NCI-H524 treated with DMSO at 0.1 percent for 48 hours (cell line): ENCODE data around the gene APLP2.
"Not testable (repeated sequence)": the region's sequence is repeated elsewhere in the genome, so short reads cannot be mapped to it uniquely, and the experiment has no call there.

ENCODE experiments used
- DNase-seq: peaks from one replicate; lab custom pipeline; 2025; lab: John Stamatoyannopoulos, UW

The APLP2 gene

DNA sequence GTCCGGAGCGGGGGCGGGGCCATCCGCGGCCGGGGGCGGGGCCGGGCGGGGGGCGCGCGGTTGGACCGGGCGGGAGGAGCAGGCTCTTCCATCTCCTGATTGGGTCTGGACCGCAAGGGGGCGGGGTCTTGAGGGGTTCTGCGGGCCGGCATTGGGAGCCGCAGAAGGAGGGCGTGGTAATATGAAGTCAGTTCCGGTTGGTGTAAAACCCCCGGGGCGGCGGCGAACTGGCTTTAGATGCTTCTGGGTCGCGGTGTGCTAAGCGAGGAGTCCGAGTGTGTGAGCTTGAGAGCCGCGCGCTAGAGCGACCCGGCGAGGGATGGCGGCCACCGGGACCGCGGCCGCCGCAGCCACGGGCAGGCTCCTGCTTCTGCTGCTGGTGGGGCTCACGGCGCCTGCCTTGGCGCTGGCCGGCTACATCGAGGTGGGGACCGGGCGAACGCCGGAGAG, at the start of gene APLP2:
APLP2 (plus strand) TSS at position 236 of the 450 bp plus-strand sequence; CDS start at position 320, 84 bp downstream.
- DNase-seq: peak; percentile 83

DNA sequence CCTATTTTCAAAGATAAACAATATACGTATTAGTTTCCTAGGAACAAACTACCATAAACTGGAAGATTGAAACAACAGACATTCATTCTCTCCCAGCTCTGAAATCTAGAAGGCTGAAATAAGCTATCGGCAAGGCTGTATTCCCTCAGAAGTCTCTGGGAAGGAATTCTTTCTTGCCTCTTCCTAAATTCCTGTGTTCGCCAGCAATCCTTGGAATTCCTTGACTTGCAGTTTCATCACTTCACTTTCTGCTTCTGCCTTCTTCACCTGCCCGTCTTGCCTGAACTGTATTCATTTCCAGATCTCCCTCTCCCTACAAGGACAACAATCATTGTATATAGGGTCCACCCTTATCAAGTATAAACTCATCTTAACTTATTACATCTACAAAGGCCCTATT, 49.4 kb upstream of the APLP2 start:
- DNase-seq: no peak

DNA sequence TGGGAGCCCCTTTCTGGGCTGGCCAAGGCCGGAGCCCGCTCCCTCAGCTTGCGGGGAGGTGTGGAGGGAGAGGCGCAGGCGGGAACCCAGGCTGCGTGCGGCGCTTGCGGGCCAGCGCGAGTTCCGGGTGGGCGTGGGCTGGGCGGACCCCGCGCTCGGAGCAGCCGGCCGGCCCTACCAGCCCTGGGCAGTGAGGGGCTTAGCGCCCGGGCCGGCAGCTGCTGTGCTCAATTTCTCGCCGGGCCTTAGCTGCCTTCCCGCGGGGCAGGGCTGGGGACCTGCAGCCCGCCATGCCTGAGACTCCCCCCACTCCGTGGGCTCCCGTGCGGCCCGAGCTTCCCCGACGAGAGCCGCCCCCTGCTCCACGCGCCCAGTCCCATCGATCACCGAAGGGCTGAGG, 48.1 kb upstream of the APLP2 start:
- DNase-seq: not testable (repeated sequence)

- no peak for DNase-seq
These were observed 46.9 kb upstream of the APLP2 start for GRCh38 chr11:130022799-130023198.

DNA sequence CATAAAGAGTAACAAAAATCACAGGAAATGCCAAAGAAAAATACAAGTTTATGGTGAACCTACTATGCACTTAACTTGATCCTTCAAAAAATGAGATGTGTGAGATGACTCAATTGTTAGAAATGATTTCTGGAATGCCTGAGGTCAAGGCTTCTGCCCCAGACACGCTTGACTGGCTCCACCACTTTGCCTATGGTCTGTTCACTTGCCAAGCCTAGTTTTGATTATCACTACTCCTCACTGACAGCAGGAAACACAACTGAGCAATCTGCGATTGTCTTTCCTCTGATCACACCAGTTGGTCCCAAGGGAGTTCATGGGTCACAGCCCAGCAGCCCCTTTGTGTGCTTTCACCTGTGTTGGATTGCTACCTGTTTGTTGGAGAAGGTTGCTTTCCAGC, 46.5 kb upstream of the APLP2 start:
- no peak for DNase-seq

- no peak for DNase-seq
These were observed 45.3 kb upstream of the APLP2 start for GRCh38 chr11:130024361-130024760.

DNA sequence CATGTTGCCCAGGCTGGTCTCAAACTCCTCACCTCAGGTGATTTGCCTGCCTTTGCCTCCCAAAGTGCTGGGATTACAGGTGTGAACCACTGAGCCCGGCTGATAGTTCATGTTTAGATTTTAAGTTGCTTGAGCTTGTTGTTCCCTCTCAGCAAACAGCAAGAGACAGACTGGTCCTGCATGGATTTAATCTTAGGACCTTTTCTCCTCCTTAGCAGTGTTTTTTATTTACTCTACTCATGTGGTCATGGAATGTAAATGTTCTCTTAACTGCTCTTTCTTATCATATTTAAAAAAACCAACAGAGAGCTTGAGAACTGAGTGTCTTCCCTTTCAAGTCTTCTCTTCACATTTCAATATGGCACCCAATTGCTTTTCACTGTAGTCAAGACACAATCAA, 44.3 kb upstream of the APLP2 start:
- no peak for DNase-seq

DNA sequence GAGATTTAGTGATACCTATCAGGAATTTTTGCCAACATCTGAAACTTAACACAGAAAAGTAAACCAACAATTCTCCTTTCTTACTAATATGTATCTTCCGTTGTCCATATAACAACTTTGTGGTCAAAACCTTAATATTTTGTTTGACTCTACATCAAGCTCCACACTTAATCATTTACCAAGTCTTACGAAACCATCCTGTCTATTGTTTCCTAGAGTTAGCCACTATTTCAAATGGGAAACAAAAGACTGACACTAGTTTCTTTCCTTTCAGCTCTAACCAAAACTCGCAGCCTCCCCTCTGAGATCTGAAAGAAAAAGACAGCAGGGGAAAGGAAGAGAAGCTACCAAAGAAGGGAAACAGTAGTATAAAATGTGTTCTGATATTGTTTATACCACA, 40.6 kb upstream of the APLP2 start:
- no peak for DNase-seq

DNA sequence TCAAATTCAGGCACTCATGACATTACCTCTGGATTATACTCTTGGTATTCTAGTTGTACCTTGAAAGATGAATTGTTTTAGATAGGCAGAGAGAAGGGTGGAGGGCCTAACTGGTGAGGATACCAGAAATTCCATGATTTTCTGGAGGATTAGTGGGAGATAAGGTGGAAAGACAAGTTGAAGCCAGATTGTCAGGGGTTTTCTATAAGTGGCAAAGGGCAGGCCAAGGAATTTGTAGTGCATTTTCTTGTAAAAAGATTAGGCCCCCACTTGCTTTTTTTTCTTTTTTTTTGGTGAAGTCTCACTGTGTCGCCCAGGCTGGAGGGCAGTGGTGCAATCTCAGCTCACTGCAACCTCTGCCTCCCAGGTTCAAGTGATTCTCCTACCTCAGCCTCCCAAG, 38.6 kb upstream of the APLP2 start:
- DNase-seq: no peak

GRCh38 chr11:130031945-130032344, 37.7 kb upstream of the APLP2 start:
- no peak for DNase-seq

DNA sequence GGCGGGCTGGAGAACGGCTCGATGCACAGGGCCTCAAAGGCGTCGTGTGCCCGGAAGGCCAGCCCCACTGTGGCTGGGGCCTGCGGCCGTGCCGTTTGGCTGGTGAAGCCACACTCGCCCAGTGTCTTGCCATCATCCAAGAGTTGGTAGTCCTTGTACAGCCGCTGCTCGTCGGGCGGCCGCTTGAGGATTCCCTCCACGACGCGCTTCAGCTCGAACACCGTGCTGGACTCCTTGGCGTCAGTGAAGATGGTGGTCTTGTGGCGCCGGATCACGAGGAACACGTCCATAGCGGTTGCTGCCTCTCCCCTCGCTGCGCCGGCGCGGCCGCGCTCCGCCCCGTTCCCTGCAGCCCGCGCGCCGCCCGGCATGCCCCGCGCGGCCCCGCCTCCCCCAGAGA, 36.8 kb upstream of the APLP2 start:
- no peak for DNase-seq

- DNase-seq: no peak
These were observed 35.5 kb upstream of the APLP2 start for GRCh38 chr11:130034236-130034635.

GRCh38 chr11:130037058-130037457, 32.6 kb upstream of the APLP2 start:
- DNase-seq: no peak

- DNase-seq: no peak
These were observed 31.7 kb upstream of the APLP2 start for GRCh38 chr11:130037881-130038585.

GRCh38 chr11:130040281-130040940, 29.3 kb upstream of the APLP2 start:
- no peak for DNase-seq

DNA sequence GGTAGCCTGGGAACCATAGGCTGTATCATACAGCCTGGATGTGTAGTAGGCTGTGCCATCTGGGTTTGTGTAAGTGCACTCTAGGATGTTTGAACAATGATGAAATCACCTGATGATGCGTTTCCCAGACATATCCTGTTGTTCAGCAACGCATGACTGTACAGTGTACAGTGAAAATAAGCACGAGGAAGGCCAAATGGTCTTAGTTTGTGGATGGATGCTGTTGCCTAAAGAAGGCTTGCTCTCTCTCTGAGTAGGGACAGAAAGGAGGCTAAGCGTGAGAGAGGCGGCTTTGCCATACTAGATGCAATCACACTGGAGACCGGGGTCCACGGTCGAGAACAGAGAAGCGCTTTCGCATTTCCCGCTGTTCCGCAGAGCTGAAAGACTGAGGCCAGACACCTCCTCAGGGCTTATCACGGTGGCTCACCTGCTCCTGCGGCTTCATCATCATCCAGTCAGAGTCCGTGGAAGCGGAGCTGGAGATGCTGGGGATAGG, 27.6 kb upstream of the APLP2 start:
- no peak for DNase-seq

GRCh38 chr11:130043575-130043974, 26.1 kb upstream of the APLP2 start:
- DNase-seq: no peak

DNA sequence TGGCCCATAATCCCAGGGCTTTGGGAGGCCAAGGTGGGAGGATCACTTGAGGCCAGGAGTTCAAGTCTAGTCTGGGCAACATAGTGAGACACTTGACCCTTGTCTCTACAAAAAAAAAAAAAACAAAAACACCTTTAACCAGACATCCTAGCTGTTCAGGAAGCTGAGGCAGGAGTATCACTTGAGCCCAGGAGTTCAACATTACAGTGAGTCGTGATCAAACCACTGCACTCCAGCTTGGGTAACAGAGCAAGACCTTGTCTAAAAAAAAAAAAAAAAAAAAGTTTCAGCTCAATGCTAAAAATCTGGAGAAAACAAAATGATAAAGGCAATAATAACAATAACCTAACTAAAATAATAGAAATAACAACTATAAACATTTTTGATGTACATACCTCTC, 22.6 kb upstream of the APLP2 start:
- DNase-seq: no peak

- no peak for DNase-seq
These were observed 20.3 kb upstream of the APLP2 start for GRCh38 chr11:130049328-130049771.

- no peak for DNase-seq
These were observed 19.4 kb upstream of the APLP2 start for GRCh38 chr11:130050257-130050656.

GRCh38 chr11:130051082-130051481, 18.6 kb upstream of the APLP2 start:
- no peak for DNase-seq

DNA sequence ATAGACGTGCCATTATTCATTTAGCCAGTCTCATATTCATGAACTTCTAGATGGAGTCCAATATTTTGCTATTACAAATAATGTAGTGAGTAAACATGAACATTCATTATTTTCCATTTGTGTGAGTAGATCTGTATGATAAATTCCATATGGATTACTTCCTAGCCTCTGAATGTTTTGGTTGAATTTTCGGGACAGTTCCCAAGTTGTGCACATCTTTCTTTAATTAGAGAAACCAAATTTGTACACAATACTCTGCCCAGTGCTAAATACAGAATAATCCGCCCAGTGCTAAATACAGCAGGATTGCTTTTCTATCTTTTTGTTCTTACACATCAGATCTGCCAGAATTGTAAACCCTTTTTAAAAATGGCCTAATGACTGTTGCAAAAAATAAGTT, 17.1 kb upstream of the APLP2 start:
- DNase-seq: no peak

- no peak for DNase-seq
These were observed 14.7 kb upstream of the APLP2 start for GRCh38 chr11:130054966-130055365.

DNA sequence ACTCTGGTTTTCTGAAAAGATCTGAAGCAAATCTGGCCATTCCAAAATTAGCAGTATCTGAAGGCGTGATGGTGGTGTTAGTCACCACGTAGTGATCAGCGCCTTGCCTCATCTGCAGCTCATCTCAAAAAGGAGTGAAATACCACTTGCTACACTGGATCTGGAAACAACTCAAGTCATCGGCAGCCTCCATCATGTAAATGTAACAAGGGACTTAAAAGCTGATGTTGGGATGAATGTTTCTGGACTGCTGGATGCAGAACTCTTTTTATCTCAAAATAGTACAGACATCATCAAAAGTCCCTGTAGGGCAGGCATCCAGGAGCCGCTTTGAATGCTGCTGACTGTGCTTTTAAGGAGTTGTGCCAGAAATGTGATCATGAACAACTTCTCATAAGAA, 14.1 kb upstream of the APLP2 start:
- no peak for DNase-seq
